Heart right ventricle (tissue), 16 donors: Measurements from ENCODE around the gene RPLP2. TPM values are rescaled to one million over a fixed set of nuclear protein-coding genes. Genes with fewer than 3 reads are reported as not detected.

Source experiments
- ATAC-seq, 8 donors: fragments of 200-7000 bp; cut with Tn5 transposase; one replicate each; pipeline ENCODE4 v1.9.1; 2020; ENCODE audit warnings: mild to moderate bottlenecking in 8 of 8, moderate library complexity in 8 of 8, moderate number of reproducible peaks in 1 of 8
- DNase-seq, 2 donors: peaks; one replicate each; pipeline ENCODE4 v3.0.0-alpha.2; 2020
- H3K27ac ChIP-seq, 10 donors: fragments of 200-600 bp; sonication (generic) in 2 of 10; one replicate each; pipeline versions ENCODE4 v1.5.0 to v1.8.0; 2020 to 2022; ENCODE audit warnings: mild to moderate bottlenecking in 3 of 10
- H3K27me3 ChIP-seq, 7 donors: fragments of 200-600 bp; one replicate each; pipeline ENCODE4 v1.8.0; 2021 to 2022; ENCODE audit warnings: mild to moderate bottlenecking in 2 of 7
- H3K36me3 ChIP-seq, 9 donors: fragments of 200-600 bp; sonication (generic) in 1 of 9; one replicate each; pipeline versions ENCODE4 v1.5.0 to v1.8.0; 2020 to 2022; ENCODE audit warnings: mild to moderate bottlenecking in 2 of 9
- H3K4me1 ChIP-seq, 9 donors: fragments of 200-600 bp; sonication (generic) in 1 of 9; one replicate each; pipeline versions ENCODE4 v1.5.0 to v1.8.0; 2020 to 2022; ENCODE audit warnings: mild to moderate bottlenecking in 4 of 9
- H3K4me3 ChIP-seq, 10 donors: fragments of 200-600 bp; sonication (generic) in 2 of 10; one replicate each; pipeline versions ENCODE4 v1.5.0 to v1.8.0; 2020 to 2022; ENCODE audit warnings: mild to moderate bottlenecking in 7 of 10, moderate library complexity in 2 of 10
- H3K9me3 ChIP-seq, 11 donors: fragments of 200-600 bp in 10 of 11; sonication (generic) in 2 of 11; one replicate each; pipeline versions ENCODE4 v1.5.0 to v1.8.0; 2013 to 2022; ENCODE audit warnings: mild to moderate bottlenecking in 2 of 11, control low read depth in 1 of 11, moderate library complexity in 1 of 11
- WGBS, 2 donors: extraction: QIAGEN DNeasy Blood & Tissue Kit; methylation state at CpG; one replicate each; pipeline ENCODE4 v1.1.7; 2013; ENCODE audit warnings: inconsistent platforms in 1 of 2; 5-methylcytosine and 5-hydroxymethylcytosine counted together
- intact Hi-C, 10 donors: fragments of 100-400 bp; cut with DNase I; formaldehyde crosslinking; loops; one replicate each; pipeline versions ENCODE4 v1.11.1 to v1.14.2; 2022
- polyA plus RNA-seq, 2 donors: library from polyadenylated mRNA; stranded (reverse); fragments of 200-250 nt; gene quantifications; one replicate each; pipeline ENCODE4 v1.2.3, GENCODE V29; 2013
- total RNA-seq, 10 donors: library from RNA; stranded (reverse); fragmentation: NEBNext Ultra II Directional in 3 of 10; extraction: Animal tissue kit (Norgen Biotek cat#: 25700) in 3 of 10; gene quantifications; one replicate each; pipeline versions ENCODE4 v1.2.1 to v1.2.4, GENCODE V29; 2021 to 2023
- TF ChIP-seq, protein P1 (sequence below), 9 donors: fragments of 200-600 bp; sonication (generic) in 2 of 9; IDR thresholded peaks; one replicate each; pipeline versions ENCODE4 v1.5.0 to v1.8.0; 2021 to 2022; ENCODE audit warnings: antibody characterized with exemption in 9 of 9, mild to moderate bottlenecking in 5 of 9, moderate library complexity in 1 of 9
- donor health status: Arrhythmogenic right ventricular cardiomyopathy.
- donor health status: ischemic (EF 13 %, LVEDD 7.1; RV severe dilation, severe dysfunction).
- donor health status: healthy with polysubstance abuse.
- donor health status: DM: no; HTN: yes; CAD: no.
- donor health status: DM: no; HTN: no; CAD: no.
- donor health status: ischemic (EF 25% LVEDD 6.9; RV normal size, moderate dysfunction).
- donor health status: ischemic (EF 25% LVEDD 5.7; RV mildly dilated, moderate dysfunction).
- donor health status: healthy.
- donor health status: DM: yes; HTN: yes; CAD: no.
- donor health status: Ischemic cardiomyopathy.
- donor health status: ischemic (EF 35%, LVEDD 5.7; RV mildly dilated, moderate dysfunction).
- donor health status: nonischemic (EF 11% LVEDD 7.7; RV severe dilation, severe dysfunction).
- donor health status: DM: yes; HTN: yes; CAD: no.
- donor health status: PGD.
- donor health status: ischemic (EF 29% LVEDD 5.4; RV normal size, mild dysfunction).
- donor health status: nonischemic (EF 23%, LVEDD 6.1; RV moderate dilation, normal function).

Gene RPLP2
- total and polyA plus RNA-seq, 12 donors = 765 to 1,699 (median 918) TPM

DNA sequence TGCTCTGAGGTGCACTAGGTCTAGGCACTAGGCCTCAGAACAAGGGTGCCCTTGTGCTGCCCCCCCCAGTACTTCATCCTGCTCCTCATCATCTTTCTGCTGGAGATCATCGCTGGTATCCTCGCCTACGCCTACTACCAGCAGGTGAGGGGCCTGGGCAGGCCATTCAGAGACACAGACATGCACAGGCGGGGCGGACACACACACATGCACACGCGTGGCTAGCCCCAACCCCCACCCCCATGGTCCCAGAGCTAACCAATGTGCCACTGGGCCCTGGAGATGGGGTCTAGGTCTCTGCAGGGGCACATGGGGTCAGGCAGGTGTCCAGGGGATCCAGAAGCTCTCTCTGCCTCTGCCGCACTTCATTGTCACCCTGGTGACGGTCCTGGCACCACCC is 26.9 kb downstream of the RPLP2 start:
- no peak for ATAC-seq
- TF ChIP-seq, protein P1, sequence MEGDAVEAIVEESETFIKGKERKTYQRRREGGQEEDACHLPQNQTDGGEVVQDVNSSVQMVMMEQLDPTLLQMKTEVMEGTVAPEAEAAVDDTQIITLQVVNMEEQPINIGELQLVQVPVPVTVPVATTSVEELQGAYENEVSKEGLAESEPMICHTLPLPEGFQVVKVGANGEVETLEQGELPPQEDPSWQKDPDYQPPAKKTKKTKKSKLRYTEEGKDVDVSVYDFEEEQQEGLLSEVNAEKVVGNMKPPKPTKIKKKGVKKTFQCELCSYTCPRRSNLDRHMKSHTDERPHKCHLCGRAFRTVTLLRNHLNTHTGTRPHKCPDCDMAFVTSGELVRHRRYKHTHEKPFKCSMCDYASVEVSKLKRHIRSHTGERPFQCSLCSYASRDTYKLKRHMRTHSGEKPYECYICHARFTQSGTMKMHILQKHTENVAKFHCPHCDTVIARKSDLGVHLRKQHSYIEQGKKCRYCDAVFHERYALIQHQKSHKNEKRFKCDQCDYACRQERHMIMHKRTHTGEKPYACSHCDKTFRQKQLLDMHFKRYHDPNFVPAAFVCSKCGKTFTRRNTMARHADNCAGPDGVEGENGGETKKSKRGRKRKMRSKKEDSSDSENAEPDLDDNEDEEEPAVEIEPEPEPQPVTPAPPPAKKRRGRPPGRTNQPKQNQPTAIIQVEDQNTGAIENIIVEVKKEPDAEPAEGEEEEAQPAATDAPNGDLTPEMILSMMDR (IDR thresholded peaks at IDR 0.05) = no peak
- Histone ChIP-seq H3K4me1 (peaks cover 28 to 93% (median 77%) of the 10 kb centered on the region in 9 donors), H3K36me3 (peaks cover 0 to 56% (median 44%) of the 10 kb centered on the region in 9 donors), H3K4me3 (no peak overlapping the region), H3K9me3 (no peaks in the 10 kb centered on the region), H3K27me3 (peaks cover 0 to 8% (median 0%) of the 10 kb centered on the region in 7 donors), H3K27ac (peak overlapping the region in 6 of 10 donors; percentile 23 to 99 (median 70))
- no peak for DNase-seq
- 82 to 84% methylated on average over 9 of the region's 9 CpGs for WGBS, 2 donors
- intact Hi-C loops = no loop called here

DNA sequence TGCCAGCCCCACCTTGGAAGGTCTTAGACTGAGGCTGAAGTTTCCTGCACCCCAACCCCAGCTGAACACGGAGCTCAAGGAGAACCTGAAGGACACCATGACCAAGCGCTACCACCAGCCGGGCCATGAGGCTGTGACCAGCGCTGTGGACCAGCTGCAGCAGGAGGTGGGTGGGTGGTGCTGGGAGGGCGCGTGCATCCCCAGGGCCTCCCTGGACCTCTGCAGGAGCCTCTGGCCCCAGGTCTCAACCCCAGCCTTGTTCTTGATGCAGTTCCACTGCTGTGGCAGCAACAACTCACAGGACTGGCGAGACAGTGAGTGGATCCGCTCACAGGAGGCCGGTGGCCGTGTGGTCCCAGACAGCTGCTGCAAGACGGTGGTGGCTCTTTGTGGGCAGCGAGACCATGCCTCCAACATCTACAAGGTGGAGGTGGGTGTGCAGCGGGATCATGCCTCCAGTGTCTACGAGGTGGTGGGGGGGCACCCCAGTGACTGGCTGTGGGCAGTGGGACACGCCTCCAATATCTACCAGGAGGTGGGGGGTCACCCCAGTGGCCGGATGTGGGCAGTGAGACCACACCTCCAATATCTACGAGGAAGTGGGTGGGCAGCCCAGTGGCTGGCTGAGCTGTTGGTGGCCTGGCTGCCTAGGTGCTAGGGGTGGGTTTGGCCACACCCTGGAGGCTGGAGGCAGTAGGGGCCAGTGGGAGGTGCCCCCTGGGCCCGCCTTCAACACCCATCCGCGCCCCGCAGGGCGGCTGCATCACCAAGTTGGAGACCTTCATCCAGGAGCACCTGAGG is 27.6 kb downstream of the RPLP2 start:
- TF ChIP-seq, protein P1 (IDR thresholded peaks at IDR 0.05) = no peak
- H3K9me3 ChIP-seq = no peaks in the 10 kb centered on the region
- DNase-seq (no peak), ATAC-seq (no peak)
- H3K27ac ChIP-seq = peak overlapping the region in 6 of 10 donors; percentile 23 to 99 (median 70)
- peaks cover 0 to 56% (median 44%) of the 10 kb centered on the region in 9 donors for H3K36me3 ChIP-seq
- WGBS, 2 donors = 85 to 87% methylated on average over 22 of the region's 22 CpGs
- no peak overlapping the region for H3K4me3 ChIP-seq
- H3K27me3 ChIP-seq = peaks cover 0 to 1% (median 0%) of the 10 kb centered on the region in 7 donors
- H3K4me1 ChIP-seq = peaks cover 23 to 89% (median 76%) of the 10 kb centered on the region in 9 donors
- intact Hi-C loops = no loop called here

DNA sequence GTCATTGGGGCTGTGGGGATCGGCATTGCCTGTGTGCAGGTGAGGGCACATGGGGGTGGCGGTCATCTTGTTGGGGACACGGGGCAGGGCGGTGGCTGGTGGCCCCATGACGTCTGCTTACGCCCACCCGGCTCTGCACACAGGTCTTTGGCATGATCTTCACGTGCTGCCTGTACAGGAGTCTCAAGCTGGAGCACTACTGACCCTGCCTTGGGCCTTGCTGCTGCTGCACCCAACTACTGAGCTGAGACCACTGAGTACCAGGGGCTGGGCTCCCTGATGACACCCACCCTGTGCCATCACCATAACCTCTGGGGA is 28.2 kb downstream of the RPLP2 start:
- DNase-seq (no peak), ATAC-seq (no peak)
- intact Hi-C loops = no loop called here
- peaks cover 0 to 56% (median 44%) of the 10 kb centered on the region in 9 donors for H3K36me3 ChIP-seq
- no peaks in the 10 kb centered on the region for H3K27me3 ChIP-seq
- 70 to 74% methylated on average over 8 of the region's 8 CpGs for WGBS, 2 donors
- no peak overlapping the region for H3K4me3 ChIP-seq
- TF ChIP-seq, protein P1 (IDR thresholded peaks at IDR 0.05) = no peak
- peaks cover 23 to 86% (median 74%) of the 10 kb centered on the region in 9 donors for H3K4me1 ChIP-seq
- no peaks in the 10 kb centered on the region for H3K9me3 ChIP-seq
- H3K27ac ChIP-seq = peak overlapping the region in 5 of 10 donors; percentile 9 to 96 (median 44)

DNA sequence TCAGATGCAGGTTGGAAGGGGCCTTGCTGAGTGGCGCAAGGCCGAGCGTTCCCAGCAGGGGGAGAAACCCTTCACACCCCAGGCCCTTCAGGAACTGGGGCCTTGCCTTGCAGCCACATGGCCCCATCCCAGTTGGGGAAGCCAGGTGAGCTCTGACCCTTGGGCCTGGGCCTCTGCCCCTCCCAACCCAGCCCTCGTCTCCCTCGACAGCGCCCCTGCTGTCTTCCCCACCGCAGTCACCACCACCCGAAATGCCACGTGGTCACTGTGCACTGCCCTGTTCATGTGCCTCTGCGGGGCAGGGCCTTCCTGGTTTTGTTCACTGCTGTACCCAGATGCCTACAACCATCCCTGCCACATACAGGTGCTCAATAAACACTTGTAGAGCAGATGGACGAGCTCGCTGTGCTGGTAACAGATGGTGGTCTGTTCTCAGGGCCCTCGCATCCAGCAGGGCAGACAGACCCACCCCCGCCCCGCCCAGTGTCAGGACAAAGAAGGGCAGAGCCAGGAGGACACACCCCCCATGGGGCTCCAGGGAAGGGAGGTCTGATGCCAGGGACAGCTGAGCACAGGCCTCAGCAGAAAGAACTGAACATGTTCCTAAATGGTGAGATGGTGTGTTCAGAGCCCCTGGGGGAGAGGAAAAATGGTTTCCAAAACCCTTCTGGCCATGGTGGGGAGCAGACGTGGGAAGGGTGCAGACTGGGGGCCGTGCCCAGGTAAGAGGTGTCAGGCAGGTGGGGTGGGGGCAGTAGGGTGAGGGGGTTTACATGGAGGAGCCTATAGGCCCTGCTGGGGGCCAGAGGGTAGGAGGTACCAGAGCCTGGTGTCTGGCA is 28.9 kb downstream of the RPLP2 start:
- intact Hi-C loops = no loop called here
- DNase-seq (no peak), ATAC-seq (no peak)
- TF ChIP-seq, protein P1 (IDR thresholded peaks at IDR 0.05) = peak in 5 of 9 donors; percentile 17 to 24 (median 22)
- Histone ChIP-seq H3K4me3 (no peak overlapping the region), H3K27me3 (no peaks in the 10 kb centered on the region), H3K9me3 (no peaks in the 10 kb centered on the region), H3K4me1 (peaks cover 22 to 88% (median 75%) of the 10 kb centered on the region in 9 donors), H3K36me3 (peaks cover 0 to 56% (median 44%) of the 10 kb centered on the region in 9 donors), H3K27ac (peak overlapping the region in 3 of 10 donors; percentile 0 to 44 (median 37))
- WGBS, 2 donors = 46% methylated on average over 17 of the region's 17 CpGs
